ENCODE results near the gene CACNA2D2.
A peak's percentile ranks its signal among the peaks of the same experiment; 100 is the strongest.

Gene CACNA2D2

GRCh38 chr3:50322386-50323091, 180.9 kb downstream of the CACNA2D2 start, which contains the start of gene HYAL2:
Gene HYAL2, minus strand, starts transcription at chr3:50322745. Its CDS starts 2,256 bp downstream, at chr3:50320489.
- DNase-seq, result no peak

DNA sequence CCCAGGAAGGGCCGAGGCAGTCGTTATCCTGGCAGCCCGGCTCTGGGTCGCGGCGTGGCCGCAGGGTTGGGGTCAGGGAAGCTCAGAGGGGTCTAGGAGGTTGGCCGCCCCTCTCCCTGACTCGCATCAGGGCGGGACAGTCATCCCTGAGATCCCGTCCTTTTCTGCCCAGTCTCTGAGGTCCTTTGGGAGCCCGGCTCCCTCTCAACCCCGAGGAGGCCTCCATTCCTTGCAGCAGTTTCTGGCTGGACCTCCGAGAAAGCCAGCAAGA, 181.4 kb downstream of the CACNA2D2 start:
- DNase-seq, result no peak

GRCh38 chr3:50321336-50322114, 181.9 kb downstream of the CACNA2D2 start:
- peak; percentile 82 to 87 for DNase-seq

GRCh38 chr3:50320853-50321335, 182.5 kb downstream of the CACNA2D2 start:
- peak in 1 of 2 donors; percentile 69 for DNase-seq

- DNase-seq, result no peak
Observed at GRCh38 chr3:50319894-50320625, 183.4 kb downstream of the CACNA2D2 start.

DNA sequence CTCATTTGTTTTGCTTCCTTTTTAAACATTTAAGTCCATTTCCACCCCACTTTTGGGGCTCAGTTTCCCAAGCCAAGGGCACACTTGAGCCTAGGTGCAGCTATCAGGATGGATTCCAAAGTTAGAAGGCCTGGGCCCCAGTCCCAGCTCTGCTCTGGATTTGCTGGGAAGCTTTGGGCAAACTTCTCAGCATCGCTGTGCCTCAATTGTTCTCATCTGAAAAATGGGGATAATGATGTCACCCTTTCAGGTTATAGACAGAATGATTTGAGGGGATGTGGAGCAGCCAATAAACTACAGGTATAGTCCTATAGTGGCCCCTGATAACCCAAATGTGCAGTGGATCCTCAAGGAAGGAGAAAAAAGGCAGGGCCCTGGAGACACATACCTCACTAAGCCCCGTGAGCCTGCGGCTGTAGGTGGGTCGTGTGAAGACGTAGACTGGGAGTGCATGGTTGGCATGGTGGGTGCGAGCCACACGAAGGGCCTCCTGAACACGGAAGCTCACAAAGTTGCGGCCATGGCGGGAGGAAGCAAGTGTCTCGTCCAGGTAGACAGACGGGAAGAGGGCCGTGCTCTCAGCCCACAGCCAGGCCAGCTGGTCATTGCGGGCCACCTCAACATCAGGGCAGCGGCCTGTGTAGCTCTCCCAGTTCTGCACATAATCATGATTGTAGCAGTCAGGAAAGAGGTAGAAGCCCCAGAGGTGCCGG, 184.1 kb downstream of the CACNA2D2 start:
- no peak for DNase-seq

DNA sequence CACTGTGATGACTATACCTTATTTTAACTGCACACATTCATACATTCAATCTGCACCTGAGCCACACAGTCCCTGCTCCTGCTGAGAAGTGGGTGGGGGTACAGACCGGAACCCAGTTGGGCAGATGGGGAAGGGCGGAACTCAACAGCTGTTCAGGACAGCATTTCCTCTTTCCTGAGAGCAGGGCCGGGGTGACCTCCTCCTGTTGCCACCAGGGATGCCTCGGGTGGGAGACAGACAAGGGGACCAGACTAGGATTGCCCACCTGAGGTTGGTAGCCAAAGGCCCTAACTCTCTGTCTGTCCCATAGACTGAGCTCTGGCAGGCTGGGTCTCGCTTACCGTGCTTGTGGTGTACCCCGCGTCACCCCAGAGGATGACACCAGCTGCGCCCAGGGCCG, 184.8 kb downstream of the CACNA2D2 start:
- DNase-seq, result no peak

- no peak for DNase-seq
Observed at GRCh38 chr3:50318163-50318562, 185.3 kb downstream of the CACNA2D2 start.

GRCh38 chr3:50317300-50317699, 186.1 kb downstream of the CACNA2D2 start:
- DNase-seq, result no peak

GRCh38 chr3:50316657-50317242, 186.7 kb downstream of the CACNA2D2 start:
- DNase-seq, result peak; percentile 53 to 77

- no peak for DNase-seq
Observed at GRCh38 chr3:50314816-50315215, 188.6 kb downstream of the CACNA2D2 start.

GRCh38 chr3:50314342-50314741, 189.1 kb downstream of the CACNA2D2 start:
- DNase-seq, result no peak

All from CD4-positive, alpha-beta T cell treated with Interferon alpha-2 for 1 hour (primary cell).